ENCODE data around the gene TRAPPC2B.
A peak's percentile ranks its signal among the peaks of the same experiment; 100 is the strongest.

The TRAPPC2B gene

GRCh38 chr19:57362997-57363687 lies at the start of gene TRAPPC2B, which contains the start of gene ZNF547:
TRAPPC2B (plus strand) TSS chr19:57363551; CDS start chr19:57364834, 1,283 bp downstream.
ZNF547 (plus strand) TSS chr19:57363551; CDS start chr19:57368556, 5,005 bp downstream.
- DNase-seq (ENCODE audit: low read depth), result peak; percentile 95

- DNase-seq (ENCODE audit: low read depth), result no peak
Observed at GRCh38 chr19:57314146-57314545, 49.2 kb upstream of the TRAPPC2B start.

- DNase-seq (ENCODE audit: low read depth), result no peak
Observed at GRCh38 chr19:57317503-57317902, 45.8 kb upstream of the TRAPPC2B start.

GRCh38 chr19:57319869-57320179 lies 43.5 kb upstream of the TRAPPC2B start:
- DNase-seq (ENCODE audit: low read depth), result no peak

GRCh38 chr19:57320180-57321084 lies 42.9 kb upstream of the TRAPPC2B start, which contains the start of gene ZNF543:
ZNF543 (plus strand) TSS chr19:57320472; CDS start chr19:57320854, 382 bp downstream.
- DNase-seq (ENCODE audit: low read depth), result peak; percentile 86

GRCh38 chr19:57321116-57321515 lies 42.2 kb upstream of the TRAPPC2B start:
- no peak for DNase-seq (ENCODE audit: low read depth)

GRCh38 chr19:57321751-57322150 lies 41.6 kb upstream of the TRAPPC2B start:
- DNase-seq (ENCODE audit: low read depth), result no peak

GRCh38 chr19:57324992-57325391 lies 38.4 kb upstream of the TRAPPC2B start:
- no peak for DNase-seq (ENCODE audit: low read depth)

GRCh38 chr19:57327993-57328392 lies 35.4 kb upstream of the TRAPPC2B start:
- no peak for DNase-seq (ENCODE audit: low read depth)

GRCh38 chr19:57334191-57334590 lies 29.2 kb upstream of the TRAPPC2B start:
- DNase-seq (ENCODE audit: low read depth), result no peak

GRCh38 chr19:57338877-57339276 lies 24.5 kb upstream of the TRAPPC2B start:
- DNase-seq (ENCODE audit: low read depth), result no peak

GRCh38 chr19:57342582-57342981 lies 20.8 kb upstream of the TRAPPC2B start:
- no peak for DNase-seq (ENCODE audit: low read depth)

- no peak for DNase-seq (ENCODE audit: low read depth)
Observed at GRCh38 chr19:57348136-57348535, 15.2 kb upstream of the TRAPPC2B start.

- DNase-seq (ENCODE audit: low read depth), result peak; percentile 68
Observed at GRCh38 chr19:57350877-57351805, 12.2 kb upstream of the TRAPPC2B start, which contains the start of gene ZNF304. ZNF304 (plus strand) TSS chr19:57351271; CDS start chr19:57351665, 394 bp downstream.

- DNase-seq (ENCODE audit: low read depth), result no peak
Observed at GRCh38 chr19:57351867-57352266, 11.5 kb upstream of the TRAPPC2B start.

GRCh38 chr19:57355916-57356315 lies 7.4 kb upstream of the TRAPPC2B start:
- no peak for DNase-seq (ENCODE audit: low read depth)

GRCh38 chr19:57357406-57357805 lies 5.9 kb upstream of the TRAPPC2B start:
- no peak for DNase-seq (ENCODE audit: low read depth)

GRCh38 chr19:57359300-57359699 lies 4.1 kb upstream of the TRAPPC2B start:
- no peak for DNase-seq (ENCODE audit: low read depth)

- no peak for DNase-seq (ENCODE audit: low read depth)
Observed at GRCh38 chr19:57362419-57362818, 932 bp upstream of the TRAPPC2B start.

- DNase-seq (ENCODE audit: low read depth), result no peak
Observed at GRCh38 chr19:57363688-57364181, 384 bp downstream of the TRAPPC2B start.

- DNase-seq (ENCODE audit: low read depth), result no peak
Observed at GRCh38 chr19:57366776-57367175, 3.4 kb downstream of the TRAPPC2B start.

GRCh38 chr19:57374179-57374578 lies 10.8 kb downstream of the TRAPPC2B start:
- no peak for DNase-seq (ENCODE audit: low read depth)

All from stimulated activated CD8-positive, alpha-beta memory T cell treated with anti-CD3 and anti-CD28 coated beads, Interleukin-15, amount 100 ng/mL, for 1 hour (primary cell).